ENCODE data around the gene GABBR2. TPM values are rescaled to one million over a fixed set of nuclear protein-coding genes. Genes with fewer than 3 reads are reported as not detected.
A peak's percentile ranks its signal among the peaks of the same experiment; 100 is the strongest.

GABBR2 gene
- total and polyA plus RNA-seq, 7 experiments from 2014 or later, result not detected

- H3K36me3 ChIP-seq (ENCODE audit: control insufficient read depth in 2 of 3, insufficient read depth in 3 of 3, low read length in 3 of 3), result no peaks in the 10 kb centered on the region
- ATAC-seq (no peak), DNase-seq (no peak)
- Mint-ChIP-seq H3K4me3 (no peak overlapping the region), H3K27me3 (peaks cover 3 to 21% (median 15%) of the 10 kb centered on the region in 5 donors), H3K9me3 (peaks cover 0 to 16% (median 9%) of the 10 kb centered on the region in 11 donors), H3K4me1 (no peaks in the 10 kb centered on the region), H3K27ac (no peak overlapping the region), H3K36me3 (no peaks in the 10 kb centered on the region)
- H3K27ac ChIP-seq (ENCODE audit: low read depth, low read length), result no peak overlapping the region
- no peaks in the 10 kb centered on the region for H3K27me3 ChIP-seq (ENCODE audit: control insufficient read depth in 2 of 2, insufficient read depth in 2 of 2, low read length in 2 of 2)
- ChIA-PET CTCF (interaction anchor here (0.7 kb wide), 1 partner anchor 984 kb away, joined by 3 read pairs; no protein-coding TSS in a partner anchor), POLR2A (no interaction called here)
- H3K9me3 ChIP-seq (ENCODE audit: control insufficient read depth in 2 of 3, low read length in 3 of 3), result peaks cover 0 to 12% (median 0%) of the 10 kb centered on the region in 3 experiments
- H3K4me1 ChIP-seq (ENCODE audit: control insufficient read depth in 2 of 2, insufficient read depth in 2 of 2, low read length in 2 of 2), result no peaks in the 10 kb centered on the region
- intact Hi-C loops (cut with micrococcal nuclease), result no loop called here
- no peak overlapping the region for H3K4me3 ChIP-seq (ENCODE audit: low read length)
Observed at GRCh38 chr9:98370300-98370975, 338.3 kb downstream of the GABBR2 start.

GRCh38 chr9:98369896-98370295 lies 338.8 kb downstream of the GABBR2 start:
- no peaks in the 10 kb centered on the region for H3K4me1 Mint-ChIP-seq
- Histone ChIP-seq H3K4me1 (ENCODE audit: control insufficient read depth in 2 of 2, insufficient read depth in 2 of 2, low read length in 2 of 2) (no peaks in the 10 kb centered on the region), H3K4me3 (ENCODE audit: low read length) (no peak overlapping the region), H3K27ac (ENCODE audit: low read depth, low read length) (no peak overlapping the region), H3K36me3 (ENCODE audit: control insufficient read depth in 2 of 3, insufficient read depth in 3 of 3, low read length in 3 of 3) (no peaks in the 10 kb centered on the region), H3K9me3 (ENCODE audit: control insufficient read depth in 2 of 3, low read length in 3 of 3) (peaks cover 0 to 17% (median 0%) of the 10 kb centered on the region in 3 experiments), H3K27me3 (ENCODE audit: control insufficient read depth in 2 of 2, insufficient read depth in 2 of 2, low read length in 2 of 2) (no peaks in the 10 kb centered on the region)
- H3K27me3 Mint-ChIP-seq, result peaks cover 0 to 26% (median 15%) of the 10 kb centered on the region in 5 donors
- peaks cover 3 to 5% (median 4%) of the 10 kb centered on the region in 5 donors for H3K36me3 Mint-ChIP-seq
- CTCF ChIA-PET, result interaction anchor here (0.7 kb wide), 1 partner anchor 984 kb away, joined by 3 read pairs; no protein-coding TSS in a partner anchor
- no peak overlapping the region for H3K4me3 Mint-ChIP-seq
- ATAC-seq (no peak), DNase-seq (no peak)
- H3K27ac Mint-ChIP-seq, result no peak overlapping the region
- POLR2A ChIA-PET, result no interaction called here
- intact Hi-C loops (cut with micrococcal nuclease), result no loop called here
- H3K9me3 Mint-ChIP-seq, result peaks cover 3 to 22% (median 14%) of the 10 kb centered on the region in 11 donors

GRCh38 chr9:98369471-98369870 lies 339.3 kb downstream of the GABBR2 start:
- H3K36me3 Mint-ChIP-seq, result peaks cover 3 to 5% (median 4%) of the 10 kb centered on the region in 5 donors
- H3K27ac Mint-ChIP-seq, result no peak overlapping the region
- no peaks in the 10 kb centered on the region for H3K4me1 Mint-ChIP-seq
- H3K4me3 ChIP-seq (ENCODE audit: low read length), result no peak overlapping the region
- no peak overlapping the region for H3K4me3 Mint-ChIP-seq
- ChIA-PET POLR2A (no interaction called here), CTCF (interaction anchor here (0.7 kb wide), 1 partner anchor 983 kb away, joined by 3 read pairs; no protein-coding TSS in a partner anchor)
- no peak for ATAC-seq
- peaks cover 0 to 18% (median 0%) of the 10 kb centered on the region in 3 experiments for H3K9me3 ChIP-seq (ENCODE audit: control insufficient read depth in 2 of 3, low read length in 3 of 3)
- DNase-seq, result no peak
- no peaks in the 10 kb centered on the region for H3K4me1 ChIP-seq (ENCODE audit: control insufficient read depth in 2 of 2, insufficient read depth in 2 of 2, low read length in 2 of 2)
- no peaks in the 10 kb centered on the region for H3K27me3 ChIP-seq (ENCODE audit: control insufficient read depth in 2 of 2, insufficient read depth in 2 of 2, low read length in 2 of 2)
- peaks cover 3 to 23% (median 15%) of the 10 kb centered on the region in 11 donors for H3K9me3 Mint-ChIP-seq
- no peak overlapping the region for H3K27ac ChIP-seq (ENCODE audit: low read depth, low read length)
- no peaks in the 10 kb centered on the region for H3K36me3 ChIP-seq (ENCODE audit: control insufficient read depth in 2 of 3, insufficient read depth in 3 of 3, low read length in 3 of 3)
- intact Hi-C loops (cut with micrococcal nuclease), result no loop called here
- peaks cover 0 to 26% (median 15%) of the 10 kb centered on the region in 5 donors for H3K27me3 Mint-ChIP-seq

GRCh38 chr9:98369066-98369425 lies 339.7 kb downstream of the GABBR2 start:
- Histone ChIP-seq H3K9me3 (ENCODE audit: control insufficient read depth in 2 of 3, low read length in 3 of 3) (peaks cover 0 to 18% (median 0%) of the 10 kb centered on the region in 3 experiments), H3K27ac (ENCODE audit: low read depth, low read length) (no peak overlapping the region), H3K4me3 (ENCODE audit: low read length) (no peak overlapping the region), H3K27me3 (ENCODE audit: control insufficient read depth in 2 of 2, insufficient read depth in 2 of 2, low read length in 2 of 2) (no peaks in the 10 kb centered on the region), H3K36me3 (ENCODE audit: control insufficient read depth in 2 of 3, insufficient read depth in 3 of 3, low read length in 3 of 3) (no peaks in the 10 kb centered on the region), H3K4me1 (ENCODE audit: control insufficient read depth in 2 of 2, insufficient read depth in 2 of 2, low read length in 2 of 2) (no peaks in the 10 kb centered on the region)
- ATAC-seq, result no peak
- no peak for DNase-seq
- Mint-ChIP-seq H3K27me3 (peaks cover 0 to 26% (median 15%) of the 10 kb centered on the region in 5 donors), H3K4me3 (no peak overlapping the region), H3K4me1 (no peaks in the 10 kb centered on the region), H3K9me3 (peaks cover 3 to 26% (median 15%) of the 10 kb centered on the region in 11 donors), H3K36me3 (peaks cover 3 to 5% (median 4%) of the 10 kb centered on the region in 5 donors), H3K27ac (no peak overlapping the region)
- ChIA-PET CTCF (no interaction called here), POLR2A (no interaction called here)
- intact Hi-C loops (cut with micrococcal nuclease), result no loop called here

GRCh38 chr9:98368366-98369065 lies 340.2 kb downstream of the GABBR2 start:
- H3K4me1 Mint-ChIP-seq, result no peaks in the 10 kb centered on the region
- intact Hi-C loops (cut with micrococcal nuclease), result no loop called here
- Histone ChIP-seq H3K27ac (ENCODE audit: low read depth, low read length) (no peak overlapping the region), H3K27me3 (ENCODE audit: control insufficient read depth in 2 of 2, insufficient read depth in 2 of 2, low read length in 2 of 2) (no peaks in the 10 kb centered on the region), H3K9me3 (ENCODE audit: control insufficient read depth in 2 of 3, low read length in 3 of 3) (peaks cover 0 to 18% (median 0%) of the 10 kb centered on the region in 3 experiments), H3K36me3 (ENCODE audit: control insufficient read depth in 2 of 3, insufficient read depth in 3 of 3, low read length in 3 of 3) (no peaks in the 10 kb centered on the region), H3K4me3 (ENCODE audit: low read length) (no peak overlapping the region), H3K4me1 (ENCODE audit: control insufficient read depth in 2 of 2, insufficient read depth in 2 of 2, low read length in 2 of 2) (no peaks in the 10 kb centered on the region)
- DNase-seq (no peak), ATAC-seq (no peak)
- H3K27me3 Mint-ChIP-seq, result peaks cover 0 to 26% (median 15%) of the 10 kb centered on the region in 5 donors
- H3K36me3 Mint-ChIP-seq, result peaks cover 3 to 5% (median 4%) of the 10 kb centered on the region in 5 donors
- H3K4me3 Mint-ChIP-seq, result no peak overlapping the region
- ChIA-PET CTCF (no interaction called here), POLR2A (no interaction called here)
- peaks cover 3 to 27% (median 16%) of the 10 kb centered on the region in 11 donors for H3K9me3 Mint-ChIP-seq
- H3K27ac Mint-ChIP-seq, result no peak overlapping the region

GRCh38 chr9:98367923-98368322 lies 340.8 kb downstream of the GABBR2 start:
- DNase-seq (no peak), ATAC-seq (no peak)
- H3K36me3 ChIP-seq (ENCODE audit: control insufficient read depth in 2 of 3, insufficient read depth in 3 of 3, low read length in 3 of 3), result no peaks in the 10 kb centered on the region
- Mint-ChIP-seq H3K27ac (peak overlapping the region in 2 of 9 donors; percentile 36 to 74), H3K36me3 (peaks cover 3 to 5% (median 4%) of the 10 kb centered on the region in 5 donors), H3K27me3 (peaks cover 0 to 26% (median 15%) of the 10 kb centered on the region in 5 donors), H3K4me1 (no peaks in the 10 kb centered on the region), H3K4me3 (no peak overlapping the region), H3K9me3 (peaks cover 3 to 27% (median 16%) of the 10 kb centered on the region in 11 donors)
- no peaks in the 10 kb centered on the region for H3K27me3 ChIP-seq (ENCODE audit: control insufficient read depth in 2 of 2, insufficient read depth in 2 of 2, low read length in 2 of 2)
- no peak overlapping the region for H3K4me3 ChIP-seq (ENCODE audit: low read length)
- ChIA-PET CTCF (no interaction called here), POLR2A (no interaction called here)
- H3K27ac ChIP-seq (ENCODE audit: low read depth, low read length), result no peak overlapping the region
- intact Hi-C loops (cut with micrococcal nuclease), result no loop called here
- peaks cover 0 to 18% (median 0%) of the 10 kb centered on the region in 3 experiments for H3K9me3 ChIP-seq (ENCODE audit: control insufficient read depth in 2 of 3, low read length in 3 of 3)
- no peaks in the 10 kb centered on the region for H3K4me1 ChIP-seq (ENCODE audit: control insufficient read depth in 2 of 2, insufficient read depth in 2 of 2, low read length in 2 of 2)

Data from naive thymus-derived CD4-positive, alpha-beta T cell (primary cell).